ENCODE measurements around the gene ARF3. TPM values are rescaled to one million over a fixed set of nuclear protein-coding genes. Genes with fewer than 3 reads are reported as not detected.

The ARF3 gene
- total and polyA plus RNA-seq, 2 of the 13 experiments (the other 11 are each of a cell fraction or from before 2014, with no cell fraction given) = 53.8 to 57.9 TPM

DNA sequence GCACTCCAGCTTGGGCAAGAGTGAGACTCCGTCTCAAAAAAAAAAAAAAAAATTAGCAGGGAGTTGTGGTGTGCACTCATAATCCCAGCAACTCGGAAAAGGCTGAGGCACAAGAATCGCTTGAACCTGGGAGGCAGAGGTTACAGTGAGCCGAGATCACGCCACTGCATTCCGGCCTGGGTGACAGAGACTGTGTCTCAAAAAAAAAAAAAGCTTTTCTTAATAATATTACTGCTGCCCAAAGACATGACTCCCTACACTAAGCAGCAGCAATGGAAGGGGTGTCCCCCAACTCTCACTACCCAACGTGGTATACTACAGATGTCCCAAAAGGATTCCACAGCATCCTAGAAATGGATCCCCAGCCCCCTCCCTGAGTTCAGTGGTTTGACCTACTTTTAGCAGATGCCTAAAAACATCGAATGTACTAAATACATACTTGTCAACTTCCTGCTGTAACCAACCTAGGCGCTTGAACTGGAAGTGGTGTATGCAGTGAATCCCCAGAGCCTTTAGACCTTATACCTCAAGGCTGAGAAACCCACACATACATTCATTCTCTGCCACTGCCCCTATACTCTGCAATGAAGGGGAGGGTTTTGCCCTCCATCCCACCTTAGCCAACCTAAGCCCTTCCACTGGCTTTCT, 23.5 kb downstream of the ARF3 start:
- H3K79me2 ChIP-seq (ENCODE audit: insufficient read depth, low read length) = no peaks in the 10 kb centered on the region
- WGBS (ENCODE audit: low lambda C conversion rate) = 97% methylated on average over 9 of the region's 9 CpGs
- BruUV-seq (replicated peaks) = no TSS peak
- H3K4me2 ChIP-seq (ENCODE audit: low read depth, low read length) = no peak overlapping the region
- H3K36me3 ChIP-seq (replicated peaks in 1 of 2; ENCODE audit: control insufficient read depth in 1 of 2, insufficient read depth in 2 of 2, low read length in 2 of 2) = peaks cover 5 to 58% of the 10 kb centered on the region in 2 experiments
- H3K27ac ChIP-seq (ENCODE audit: extremely low read length, insufficient read depth, low read length) = no peak overlapping the region
- DNase-seq (ENCODE audit: low spot score) (no peak), ATAC-seq (no peak), FAIRE-seq (no peak)
- intact Hi-C loops (cut with micrococcal nuclease; ENCODE audit: unreplicated experiment) = no loop called here
- no peak overlapping the region for H3K9ac ChIP-seq (ENCODE audit: insufficient read depth, low read depth, low read length)
- no peaks in the 10 kb centered on the region for H3K9me3 ChIP-seq (ENCODE audit: low read length)
- no peaks in the 10 kb centered on the region for H3K4me1 ChIP-seq (ENCODE audit: insufficient read depth, low read length)
- ChIA-PET POLR2A (interaction anchor here (1.1 kb wide), 1 partner anchor 67 kb away, joined by 5 read pairs; no protein-coding TSS in a partner anchor), CTCF (ENCODE audit: low intra/inter-chr PET ratio, low total read pairs) (interaction anchor here (1.2 to 1.4 kb wide), 2 partner anchors 62 to 80 kb away, joined by 5 read pairs; no protein-coding TSS in a partner anchor)
- no peak overlapping the region for H2AFZ ChIP-seq (ENCODE audit: low read length)
- H3K27me3 ChIP-seq (ENCODE audit: control insufficient read depth in 1 of 2, insufficient read depth in 2 of 2, low read length in 2 of 2) = no peaks in the 10 kb centered on the region
- H3K4me3 ChIP-seq (replicated peaks in 1 of 3; ENCODE audit: insufficient read depth in 1 of 3, low read depth in 2 of 3, low read length in 3 of 3) = no peak overlapping the region
- in situ Hi-C loops (cut with HindIII; ENCODE audit: extremely low pct_ligation_motif_present, low pct_unique_long_range_greater_than_20kb) = no loop called here
- no peaks in the 10 kb centered on the region; the same call in 1 of the 2 replicates for H4K20me1 ChIP-seq (ENCODE audit: insufficient read depth, low read length)
- TF ChIP-seq, protein P1, sequence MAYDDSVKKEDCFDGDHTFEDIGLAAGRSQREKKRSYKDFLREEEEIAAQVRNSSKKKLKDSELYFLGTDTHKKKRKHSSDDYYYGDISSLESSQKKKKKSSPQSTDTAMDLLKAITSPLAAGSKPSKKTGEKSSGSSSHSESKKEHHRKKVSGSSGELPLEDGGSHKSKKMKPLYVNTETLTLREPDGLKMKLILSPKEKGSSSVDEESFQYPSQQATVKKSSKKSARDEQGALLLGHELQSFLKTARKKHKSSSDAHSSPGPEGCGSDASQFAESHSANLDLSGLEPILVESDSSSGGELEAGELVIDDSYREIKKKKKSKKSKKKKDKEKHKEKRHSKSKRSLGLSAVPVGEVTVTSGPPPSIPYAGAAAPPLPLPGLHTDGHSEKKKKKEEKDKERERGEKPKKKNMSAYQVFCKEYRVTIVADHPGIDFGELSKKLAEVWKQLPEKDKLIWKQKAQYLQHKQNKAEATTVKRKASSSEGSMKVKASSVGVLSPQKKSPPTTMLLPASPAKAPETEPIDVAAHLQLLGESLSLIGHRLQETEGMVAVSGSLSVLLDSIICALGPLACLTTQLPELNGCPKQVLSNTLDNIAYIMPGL (CRISPR knock-in tag; IDR thresholded peaks at IDR 0.05; ENCODE audit: borderline replicate concordance in 1 of 2, low read depth in 1 of 2) = no peak
- TF ChIP-seq ZNF225 (CRISPR knock-in tag; IDR thresholded peaks at IDR 0.05) (no peak), ELF1 (CRISPR knock-in tag; IDR thresholded peaks at IDR 0.05) (no peak), ZC3H13 (CRISPR knock-in tag; IDR thresholded peaks at IDR 0.05) (no peak), ZNF709 (CRISPR knock-in tag; IDR thresholded peaks at IDR 0.05) (no peak), PTBP1 (IDR thresholded peaks at IDR 0.05; ENCODE audit: low read depth, low read length, poor library complexity, severe bottlenecking) (no peak)
- TF ChIP-seq, protein P2, sequence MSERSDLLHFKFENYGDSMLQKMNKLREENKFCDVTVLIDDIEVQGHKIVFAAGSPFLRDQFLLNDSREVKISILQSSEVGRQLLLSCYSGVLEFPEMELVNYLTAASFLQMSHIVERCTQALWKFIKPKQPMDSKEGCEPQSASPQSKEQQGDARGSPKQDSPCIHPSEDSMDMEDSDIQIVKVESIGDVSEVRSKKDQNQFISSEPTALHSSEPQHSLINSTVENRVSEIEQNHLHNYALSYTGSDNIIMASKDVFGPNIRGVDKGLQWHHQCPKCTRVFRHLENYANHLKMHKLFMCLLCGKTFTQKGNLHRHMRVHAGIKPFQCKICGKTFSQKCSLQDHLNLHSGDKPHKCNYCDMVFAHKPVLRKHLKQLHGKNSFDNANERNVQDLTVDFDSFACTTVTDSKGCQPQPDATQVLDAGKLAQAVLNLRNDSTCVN (CRISPR knock-in tag; IDR thresholded peaks at IDR 0.05; ENCODE audit: borderline replicate concordance) = no peak
- TF ChIP-seq, protein P3, sequence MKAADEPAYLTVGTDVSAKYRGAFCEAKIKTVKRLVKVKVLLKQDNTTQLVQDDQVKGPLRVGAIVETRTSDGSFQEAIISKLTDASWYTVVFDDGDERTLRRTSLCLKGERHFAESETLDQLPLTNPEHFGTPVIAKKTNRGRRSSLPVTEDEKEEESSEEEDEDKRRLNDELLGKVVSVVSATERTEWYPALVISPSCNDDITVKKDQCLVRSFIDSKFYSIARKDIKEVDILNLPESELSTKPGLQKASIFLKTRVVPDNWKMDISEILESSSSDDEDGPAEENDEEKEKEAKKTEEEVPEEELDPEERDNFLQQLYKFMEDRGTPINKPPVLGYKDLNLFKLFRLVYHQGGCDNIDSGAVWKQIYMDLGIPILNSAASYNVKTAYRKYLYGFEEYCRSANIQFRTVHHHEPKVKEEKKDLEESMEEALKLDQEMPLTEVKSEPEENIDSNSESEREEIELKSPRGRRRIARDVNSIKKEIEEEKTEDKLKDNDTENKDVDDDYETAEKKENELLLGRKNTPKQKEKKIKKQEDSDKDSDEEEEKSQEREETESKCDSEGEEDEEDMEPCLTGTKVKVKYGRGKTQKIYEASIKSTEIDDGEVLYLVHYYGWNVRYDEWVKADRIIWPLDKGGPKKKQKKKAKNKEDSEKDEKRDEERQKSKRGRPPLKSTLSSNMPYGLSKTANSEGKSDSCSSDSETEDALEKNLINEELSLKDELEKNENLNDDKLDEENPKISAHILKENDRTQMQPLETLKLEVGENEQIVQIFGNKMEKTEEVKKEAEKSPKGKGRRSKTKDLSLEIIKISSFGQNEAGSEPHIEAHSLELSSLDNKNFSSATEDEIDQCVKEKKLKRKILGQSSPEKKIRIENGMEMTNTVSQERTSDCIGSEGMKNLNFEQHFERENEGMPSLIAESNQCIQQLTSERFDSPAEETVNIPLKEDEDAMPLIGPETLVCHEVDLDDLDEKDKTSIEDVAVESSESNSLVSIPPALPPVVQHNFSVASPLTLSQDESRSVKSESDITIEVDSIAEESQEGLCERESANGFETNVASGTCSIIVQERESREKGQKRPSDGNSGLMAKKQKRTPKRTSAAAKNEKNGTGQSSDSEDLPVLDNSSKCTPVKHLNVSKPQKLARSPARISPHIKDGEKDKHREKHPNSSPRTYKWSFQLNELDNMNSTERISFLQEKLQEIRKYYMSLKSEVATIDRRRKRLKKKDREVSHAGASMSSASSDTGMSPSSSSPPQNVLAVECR (CRISPR knock-in tag; IDR thresholded peaks at IDR 0.05; ENCODE audit: borderline replicate concordance) = no peak
- TF ChIP-seq, protein P4, sequence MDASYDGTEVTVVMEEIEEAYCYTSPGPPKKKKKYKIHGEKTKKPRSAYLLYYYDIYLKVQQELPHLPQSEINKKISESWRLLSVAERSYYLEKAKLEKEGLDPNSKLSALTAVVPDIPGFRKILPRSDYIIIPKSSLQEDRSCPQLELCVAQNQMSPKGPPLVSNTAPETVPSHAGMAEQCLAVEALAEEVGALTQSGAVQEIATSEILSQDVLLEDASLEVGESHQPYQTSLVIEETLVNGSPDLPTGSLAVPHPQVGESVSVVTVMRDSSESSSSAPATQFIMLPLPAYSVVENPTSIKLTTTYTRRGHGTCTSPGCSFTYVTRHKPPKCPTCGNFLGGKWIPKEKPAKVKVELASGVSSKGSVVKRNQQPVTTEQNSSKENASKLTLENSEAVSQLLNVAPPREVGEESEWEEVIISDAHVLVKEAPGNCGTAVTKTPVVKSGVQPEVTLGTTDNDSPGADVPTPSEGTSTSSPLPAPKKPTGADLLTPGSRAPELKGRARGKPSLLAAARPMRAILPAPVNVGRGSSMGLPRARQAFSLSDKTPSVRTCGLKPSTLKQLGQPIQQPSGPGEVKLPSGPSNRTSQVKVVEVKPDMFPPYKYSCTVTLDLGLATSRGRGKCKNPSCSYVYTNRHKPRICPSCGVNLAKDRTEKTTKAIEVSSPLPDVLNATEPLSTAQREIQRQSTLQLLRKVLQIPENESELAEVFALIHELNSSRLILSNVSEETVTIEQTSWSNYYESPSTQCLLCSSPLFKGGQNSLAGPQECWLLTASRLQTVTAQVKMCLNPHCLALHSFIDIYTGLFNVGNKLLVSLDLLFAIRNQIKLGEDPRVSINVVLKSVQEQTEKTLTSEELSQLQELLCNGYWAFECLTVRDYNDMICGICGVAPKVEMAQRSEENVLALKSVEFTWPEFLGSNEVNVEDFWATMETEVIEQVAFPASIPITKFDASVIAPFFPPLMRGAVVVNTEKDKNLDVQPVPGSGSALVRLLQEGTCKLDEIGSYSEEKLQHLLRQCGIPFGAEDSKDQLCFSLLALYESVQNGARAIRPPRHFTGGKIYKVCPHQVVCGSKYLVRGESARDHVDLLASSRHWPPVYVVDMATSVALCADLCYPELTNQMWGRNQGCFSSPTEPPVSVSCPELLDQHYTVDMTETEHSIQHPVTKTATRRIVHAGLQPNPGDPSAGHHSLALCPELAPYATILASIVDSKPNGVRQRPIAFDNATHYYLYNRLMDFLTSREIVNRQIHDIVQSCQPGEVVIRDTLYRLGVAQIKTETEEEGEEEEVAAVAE (CRISPR knock-in tag; IDR thresholded peaks at IDR 0.05; ENCODE audit: borderline replicate concordance) = no peak

Measured in HepG2 (cell line).